Stimulated activated CD4-positive, alpha-beta T cell treated with anti-CD3 and anti-CD28 coated beads, TNF-alpha, amount 100 ng/mL, for 48 hours (primary cell): ENCODE results near the gene OR10H3.
"Not testable (repeated sequence)": the region's sequence is repeated elsewhere in the genome, so short reads cannot be mapped to it uniquely, and the experiment has no call there.

Source experiments
- DNase-seq, 3 donors: peaks; one replicate each; pipeline ENCODE4 v3.0.0-alpha.2; 2020; ENCODE audit warnings: low read depth in 3 of 3

The OR10H3 gene

GRCh38 chr19:15776991-15777970 is 39.5 kb downstream of the OR10H3 start:
- no peak for DNase-seq

DNA sequence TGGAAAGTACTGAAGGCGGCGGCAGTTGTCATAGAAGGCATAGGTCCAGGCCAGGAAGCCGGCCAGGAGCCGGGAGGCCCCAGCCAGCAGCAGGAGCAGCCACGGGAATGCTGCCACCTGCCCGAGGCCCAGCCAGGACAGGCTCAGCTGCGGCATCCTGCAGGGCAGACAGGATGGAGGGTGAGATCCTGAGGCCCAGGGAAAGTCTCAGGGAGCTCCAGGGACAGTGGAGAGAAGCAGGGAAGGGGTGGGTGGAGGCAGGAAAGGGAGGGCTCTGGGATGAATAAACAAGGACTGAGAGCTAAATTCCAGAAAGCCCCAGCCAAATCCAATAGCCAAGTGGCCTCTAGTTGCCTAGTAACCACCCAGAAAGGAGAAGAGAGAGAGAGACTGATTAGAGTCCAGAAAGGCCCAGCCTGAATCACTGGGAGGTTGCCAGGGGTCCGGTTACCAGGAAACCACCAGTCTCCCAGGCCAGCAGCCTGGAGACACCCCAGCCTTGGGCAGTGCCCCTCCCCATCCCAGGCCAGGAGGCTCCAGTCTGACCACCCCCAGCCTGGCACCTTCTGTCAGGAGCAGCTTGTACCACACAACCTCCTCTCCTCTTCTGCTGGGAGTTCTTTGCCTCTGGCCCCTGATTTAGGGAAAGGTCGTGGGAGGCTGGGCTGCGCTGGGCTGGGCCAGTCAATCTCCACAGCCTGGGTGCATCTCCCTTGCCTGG is 42.1 kb downstream of the OR10H3 start:
- DNase-seq: no peak

DNA sequence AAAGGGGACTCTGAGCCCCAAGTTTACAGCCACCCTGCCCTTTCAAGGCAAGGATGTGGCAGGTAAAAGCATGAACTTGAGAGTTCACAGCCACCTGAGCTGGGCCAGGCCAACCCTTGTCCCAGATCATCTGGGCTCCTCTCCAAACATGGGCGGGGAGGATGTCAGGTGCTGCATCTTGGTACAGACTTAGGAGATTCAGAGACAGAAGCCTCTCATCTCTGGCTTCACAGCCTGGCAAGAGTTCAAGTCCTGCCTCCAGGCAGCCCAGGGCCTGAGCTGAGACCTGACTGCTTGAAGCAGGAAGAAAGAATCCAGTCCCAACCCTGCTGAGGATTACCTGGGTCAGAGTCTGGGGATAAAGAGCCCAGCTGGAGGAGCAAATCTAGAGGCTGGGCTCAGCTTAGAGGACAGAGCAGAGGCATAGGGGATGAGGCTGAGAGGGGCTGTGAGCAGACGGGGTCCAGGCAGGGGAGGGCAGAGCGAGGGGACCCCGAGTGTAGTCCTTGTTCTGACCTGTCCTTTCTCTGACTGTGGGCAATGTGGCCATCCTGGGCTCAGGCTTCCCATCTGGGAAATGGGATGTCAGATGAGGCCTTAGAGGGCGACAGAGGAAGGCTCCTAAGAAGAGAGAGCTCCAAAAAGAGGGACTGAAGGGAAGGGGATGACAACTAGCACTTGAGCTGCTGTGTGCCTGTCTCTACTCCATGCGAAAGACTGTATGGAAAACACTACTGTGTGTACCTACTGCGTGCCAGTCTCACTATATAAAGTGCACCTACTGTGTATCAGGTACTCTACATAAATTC is 43.0 kb downstream of the OR10H3 start:
- DNase-seq: no peak

DNA sequence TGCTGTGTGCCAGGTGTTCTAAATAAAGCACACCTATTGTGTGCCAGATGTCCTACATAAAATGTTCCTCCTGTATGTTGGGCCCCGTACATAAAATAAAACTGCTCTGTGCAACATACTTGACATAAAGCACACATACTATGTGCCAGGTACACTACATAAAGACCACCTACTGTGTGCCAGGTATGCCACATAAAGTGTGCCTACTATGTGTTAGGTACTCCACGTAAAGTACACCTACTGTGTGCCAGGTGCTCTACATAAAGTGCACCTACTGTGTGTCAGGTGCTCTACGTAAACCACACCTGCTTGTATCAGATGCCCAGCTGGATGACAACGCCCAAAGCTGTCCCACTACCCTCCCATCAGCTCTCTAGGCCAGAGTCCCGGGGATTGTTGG is 43.9 kb downstream of the OR10H3 start:
- DNase-seq: no peak

GRCh38 chr19:15782211-15782610 is 44.4 kb downstream of the OR10H3 start:
- no peak for DNase-seq

DNA sequence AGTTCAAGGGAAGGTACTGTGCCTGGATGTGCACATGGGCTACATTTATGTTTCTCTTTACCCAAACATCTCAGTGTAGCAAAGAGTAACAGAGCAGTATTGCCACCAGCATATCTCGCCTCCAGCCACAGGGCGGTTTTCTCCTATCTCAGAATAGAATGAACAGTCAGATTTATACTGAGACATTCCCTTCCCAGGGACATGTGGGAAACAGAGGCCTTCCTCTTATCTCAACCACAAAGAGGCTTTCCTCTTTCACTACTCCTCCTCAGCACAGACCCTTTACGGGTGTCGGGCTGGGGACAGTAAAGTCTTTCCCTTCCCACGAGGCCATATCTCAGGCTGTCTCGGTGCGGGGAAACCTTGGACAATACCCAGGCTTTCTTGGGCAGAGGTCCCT is 45.1 kb downstream of the OR10H3 start:
- DNase-seq: not testable (repeated sequence)

- DNase-seq: no peak
Observed at GRCh38 chr19:15787611-15788155, 49.9 kb downstream of the OR10H3 start, which contains the start of gene OR10H5. OR10H5 (plus strand) TSS chr19:15787661; CDS start chr19:15794049, 6,388 bp downstream.

- DNase-seq: no peak
Observed at GRCh38 chr19:15788594-15789270, 50.9 kb downstream of the OR10H3 start.

DNA sequence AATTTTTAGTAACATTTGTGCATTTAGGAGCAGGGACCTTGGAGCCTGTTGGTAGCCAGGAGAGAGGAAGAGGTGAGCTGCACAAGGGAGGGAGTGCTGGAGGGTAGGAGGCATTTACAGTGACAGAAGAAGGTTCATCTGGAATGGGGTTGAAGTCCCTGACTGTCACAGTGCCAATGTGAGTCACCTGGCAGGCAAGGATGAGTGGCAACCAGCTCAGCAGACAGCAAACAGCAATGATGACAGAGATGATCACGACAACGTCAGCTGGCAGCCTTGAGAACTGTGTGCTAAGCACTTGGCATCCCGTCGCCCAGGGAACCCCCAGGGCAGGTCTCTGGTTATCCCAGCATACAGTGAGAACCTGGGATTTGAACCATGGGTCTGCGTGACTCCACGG is 52.3 kb downstream of the OR10H3 start:
- DNase-seq: no peak
